Stimulated activated naive CD8-positive, alpha-beta T cell treated with anti-CD3 and anti-CD28 coated beads, Interleukin-15, Interleukin-2, amounts not matched to agents 100 ng/mL and 50 ng/mL, for 24 hours (primary cell): ENCODE measurements around the gene LBHD1.
A peak's percentile ranks its signal among the peaks of the same experiment; 100 is the strongest.
"Not testable (repeated sequence)": the region's sequence is repeated elsewhere in the genome, so short reads cannot be mapped to it uniquely, and the experiment has no call there.

Source experiments
- H3K27ac Mint-ChIP-seq: one replicate; pipeline ENCODE4 v1.8.0; 2021; ENCODE audit warnings: mild to moderate bottlenecking, mixed read lengths
- H3K27me3 Mint-ChIP-seq: one replicate; pipeline ENCODE4 v1.8.0; 2021; ENCODE audit warnings: mixed read lengths
- H3K36me3 Mint-ChIP-seq: one replicate; pipeline ENCODE4 v1.8.0; 2021; ENCODE audit warnings: low read depth, mixed read lengths
- H3K4me1 Mint-ChIP-seq: one replicate; pipeline ENCODE4 v1.8.0; 2021; ENCODE audit warnings: low read depth, mixed read lengths
- H3K4me3 Mint-ChIP-seq: one replicate; pipeline ENCODE4 v1.8.0; 2021; ENCODE audit warnings: mild to moderate bottlenecking, mixed read lengths
- H3K9me3 Mint-ChIP-seq: one replicate; pipeline ENCODE4 v1.8.0; 2021; ENCODE audit warnings: mixed read lengths

The LBHD1 gene

DNA sequence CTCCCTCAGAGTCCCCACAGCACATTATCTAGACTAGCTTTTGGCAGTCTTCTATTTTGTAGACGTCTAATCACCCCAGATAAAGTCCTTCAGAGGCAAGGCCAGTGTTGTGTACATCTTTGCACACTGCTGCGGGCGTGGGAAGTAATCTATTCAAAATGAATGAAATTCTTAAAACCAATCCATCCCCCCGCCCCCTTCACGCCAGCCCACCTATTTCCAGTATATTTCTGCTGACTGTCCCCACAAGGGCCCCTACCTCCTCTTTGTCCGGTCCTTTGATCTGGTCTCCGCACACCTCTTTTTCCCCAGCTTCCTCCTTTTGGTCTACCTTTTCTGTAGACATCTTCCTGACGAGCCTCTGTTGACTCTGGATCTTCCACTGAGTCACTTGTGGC, 34.8 kb upstream of the LBHD1 start:
- Mint-ChIP-seq H3K27me3 (no peaks in the 10 kb centered on the region), H3K4me3 (peak overlapping the region; percentile 55), H3K9me3 (no peaks in the 10 kb centered on the region), H3K36me3 (peaks cover 43% of the 10 kb centered on the region), H3K27ac (peak overlapping the region; percentile 11), H3K4me1 (peaks cover 50% of the 10 kb centered on the region)

DNA sequence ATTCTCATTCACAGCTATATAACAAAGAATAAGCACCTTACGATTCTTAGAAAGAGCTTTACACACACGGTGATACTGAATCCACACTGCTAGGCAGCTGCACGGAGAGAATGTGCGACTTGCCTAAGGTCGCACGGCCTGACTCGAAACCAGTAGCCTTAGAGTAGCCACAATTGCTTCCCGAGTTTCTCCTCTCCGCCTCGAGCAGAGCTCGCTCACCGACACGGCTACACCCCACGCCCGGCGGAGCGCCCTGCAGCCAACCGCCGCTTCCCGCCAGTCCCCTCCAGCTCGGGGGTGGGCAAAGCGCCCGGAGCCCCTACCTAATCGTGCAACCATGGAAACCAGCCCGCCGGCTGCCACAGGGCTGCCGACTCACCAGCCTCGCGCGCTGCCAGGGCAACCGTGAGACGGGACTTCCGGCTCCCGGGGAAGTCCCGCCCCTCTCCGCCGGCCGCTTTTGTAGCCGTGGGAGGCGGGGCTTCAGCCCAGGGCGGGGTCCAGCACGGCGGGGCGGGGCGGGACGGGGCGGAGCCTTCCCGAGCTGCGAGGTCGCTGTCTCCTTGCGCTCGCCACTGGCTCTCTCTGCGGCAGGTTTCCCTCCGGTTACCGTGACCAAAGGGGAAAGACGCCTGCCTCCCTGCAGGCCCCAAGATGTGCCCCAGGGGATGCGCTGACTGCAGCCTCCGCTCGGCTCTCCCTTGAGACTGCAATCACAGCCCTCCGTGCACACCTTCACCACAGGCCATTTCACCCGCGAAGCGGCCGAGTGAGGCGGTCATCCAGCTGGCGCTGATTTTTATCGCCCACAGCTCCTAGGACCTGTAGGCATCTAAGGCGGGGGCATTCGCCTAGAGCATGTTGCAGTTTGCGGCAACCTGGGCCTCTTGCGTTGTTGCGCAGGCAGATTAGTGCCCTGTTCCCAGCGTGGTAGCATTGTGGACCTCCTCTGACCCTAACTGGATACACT, 34.1 kb upstream of the LBHD1 start:
- Mint-ChIP-seq H3K27ac (peak overlapping the region; percentile 81), H3K36me3 (peaks cover 45% of the 10 kb centered on the region), H3K27me3 (no peaks in the 10 kb centered on the region), H3K4me1 (peaks cover 50% of the 10 kb centered on the region), H3K4me3 (peak overlapping the region; percentile 89), H3K9me3 (no peaks in the 10 kb centered on the region)

DNA sequence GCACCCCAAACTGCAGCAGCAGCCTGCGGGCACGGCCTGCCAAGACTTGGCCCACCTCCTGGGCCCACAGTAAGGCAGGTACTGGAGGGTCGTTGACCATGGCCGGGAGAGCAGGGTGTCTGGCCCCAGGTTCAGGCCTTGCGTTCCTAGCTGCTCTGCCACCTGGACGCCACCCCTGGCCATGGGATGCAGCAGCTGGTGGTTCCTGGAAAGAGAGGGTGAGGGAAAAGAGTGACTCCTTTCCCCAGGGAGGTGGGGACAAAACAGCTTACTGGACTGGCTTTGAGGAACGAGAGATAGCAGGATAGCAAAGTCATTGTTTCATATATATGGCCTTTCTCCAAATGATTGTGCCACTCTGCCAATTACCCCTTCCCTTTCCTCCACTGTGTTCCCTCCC, 33.3 kb upstream of the LBHD1 start:
- Mint-ChIP-seq H3K9me3 (no peaks in the 10 kb centered on the region), H3K27me3 (no peaks in the 10 kb centered on the region)

DNA sequence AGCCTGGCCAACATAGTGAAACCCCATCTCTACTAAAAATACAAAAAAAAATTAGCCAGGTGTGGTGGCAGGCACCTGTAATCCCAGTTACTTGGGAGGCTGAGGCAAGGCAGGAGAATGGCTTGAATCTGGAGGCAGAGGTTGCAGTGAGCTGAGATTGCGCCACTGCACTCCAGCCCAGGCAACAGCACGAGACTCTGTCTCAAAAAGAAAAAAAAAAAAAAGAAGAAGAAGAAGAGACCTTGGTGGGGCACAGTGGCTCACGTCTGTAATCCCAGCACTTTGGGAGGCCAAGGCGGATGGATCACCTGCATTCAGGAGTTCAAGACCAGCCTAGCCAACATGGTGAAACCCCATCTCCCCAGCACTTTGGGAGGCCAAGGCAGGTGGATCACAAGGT, 31.9 kb upstream of the LBHD1 start:
- H3K27me3 Mint-ChIP-seq, H3K27ac Mint-ChIP-seq, H3K4me3 Mint-ChIP-seq: not testable (repeated sequence)

More for the DNA sequence above, 33.3 kb upstream of the LBHD1 start:
- Mint-ChIP-seq H3K4me3 (peak overlapping the region; percentile 89), H3K4me1 (peaks cover 49% of the 10 kb centered on the region), H3K27ac (peak overlapping the region; percentile 81), H3K36me3 (peaks cover 43% of the 10 kb centered on the region)

DNA sequence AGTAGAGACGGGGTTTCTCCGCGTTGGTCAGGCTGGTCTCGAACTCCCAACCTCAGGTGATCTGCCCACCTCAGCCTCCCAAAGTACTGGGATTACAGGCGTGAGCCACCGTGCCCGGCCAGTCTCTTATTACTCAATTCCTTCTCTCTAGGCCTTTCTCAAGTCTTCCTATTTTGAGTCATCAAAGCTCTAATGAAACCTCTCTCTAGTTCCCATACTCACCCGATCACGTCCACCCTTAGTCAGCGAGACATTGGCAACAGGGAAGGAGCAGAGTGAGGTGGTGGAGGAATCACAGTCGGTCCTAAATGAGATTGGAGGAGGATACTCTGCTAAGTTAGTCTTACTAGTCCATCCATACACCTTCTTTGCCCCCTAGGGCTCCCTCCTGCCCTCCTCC, 30.2 kb upstream of the LBHD1 start:
- no peaks in the 10 kb centered on the region for H3K9me3 Mint-ChIP-seq
- peaks cover 20% of the 10 kb centered on the region for H3K4me1 Mint-ChIP-seq
- no peak overlapping the region for H3K27ac Mint-ChIP-seq
- no peaks in the 10 kb centered on the region for H3K27me3 Mint-ChIP-seq
- H3K36me3 Mint-ChIP-seq = peaks cover 31% of the 10 kb centered on the region
- H3K4me3 Mint-ChIP-seq = no peak overlapping the region

More for the DNA sequence above, 31.9 kb upstream of the LBHD1 start:
- not testable (repeated sequence) for H3K9me3 Mint-ChIP-seq
- peaks cover 36% of the 10 kb centered on the region for H3K4me1 Mint-ChIP-seq
- H3K36me3 Mint-ChIP-seq = peaks cover 37% of the 10 kb centered on the region

DNA sequence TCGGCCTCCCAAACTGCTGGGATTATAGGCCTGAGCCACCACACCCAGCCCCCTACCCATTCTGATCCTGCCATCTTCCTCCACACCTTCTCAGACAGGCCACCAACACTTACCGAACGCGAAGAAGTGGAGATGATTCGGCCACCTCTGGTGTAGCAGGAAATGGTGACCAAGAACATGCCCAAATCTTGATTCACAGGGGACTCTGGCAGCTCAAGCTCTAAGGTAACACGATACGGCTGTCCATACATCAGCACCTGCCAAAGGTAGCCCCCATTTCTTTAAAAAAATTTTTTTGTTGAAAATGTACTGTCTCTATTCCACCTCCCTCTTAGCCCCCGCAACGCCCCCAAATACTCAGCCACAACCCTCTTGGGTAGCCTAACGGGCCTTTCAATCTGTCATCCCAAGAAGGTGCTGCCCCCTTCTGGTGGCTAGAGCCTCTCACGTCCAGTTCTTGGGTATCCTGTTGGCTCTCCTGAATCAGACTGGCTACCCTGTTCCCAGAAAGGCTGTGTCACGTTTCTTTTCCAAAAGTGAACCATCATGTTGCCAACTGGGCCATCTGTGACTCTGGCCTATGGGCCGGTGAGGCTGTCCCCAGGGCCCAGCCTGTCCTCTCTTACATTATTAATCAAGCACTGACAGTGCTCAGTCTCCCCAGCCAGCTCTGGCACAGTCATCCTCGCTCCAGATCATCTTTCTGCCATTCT, 22.5 kb upstream of the LBHD1 start:
- Mint-ChIP-seq H3K4me1 (peaks cover 7% of the 10 kb centered on the region), H3K9me3 (no peaks in the 10 kb centered on the region), H3K27me3 (no peaks in the 10 kb centered on the region), H3K4me3 (no peak overlapping the region), H3K27ac (no peak overlapping the region), H3K36me3 (peaks cover 23% of the 10 kb centered on the region)

DNA sequence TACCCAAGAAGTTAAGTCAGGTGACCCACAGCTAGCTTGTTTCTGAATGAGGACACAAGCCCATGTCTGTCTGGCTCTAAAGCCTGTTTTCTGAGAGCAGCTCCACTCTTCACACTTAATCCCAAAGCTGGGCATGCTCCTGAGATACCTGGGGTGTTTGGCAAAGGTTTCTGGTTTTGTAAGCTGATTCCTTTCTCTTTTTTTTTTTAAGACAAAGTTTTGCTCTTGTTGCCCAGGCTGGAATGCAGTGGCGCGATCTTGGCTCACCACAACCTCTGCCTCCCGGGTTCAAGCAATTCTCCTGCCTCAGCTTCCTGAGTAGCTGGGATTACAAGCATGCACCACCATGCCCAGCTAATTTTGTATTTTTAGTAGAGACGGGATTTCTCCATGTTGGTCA, 21.6 kb upstream of the LBHD1 start:
- not testable (repeated sequence) for H3K4me3 Mint-ChIP-seq, H3K9me3 Mint-ChIP-seq, H3K4me1 Mint-ChIP-seq, H3K27ac Mint-ChIP-seq, H3K27me3 Mint-ChIP-seq
- H3K36me3 Mint-ChIP-seq = peaks cover 24% of the 10 kb centered on the region

DNA sequence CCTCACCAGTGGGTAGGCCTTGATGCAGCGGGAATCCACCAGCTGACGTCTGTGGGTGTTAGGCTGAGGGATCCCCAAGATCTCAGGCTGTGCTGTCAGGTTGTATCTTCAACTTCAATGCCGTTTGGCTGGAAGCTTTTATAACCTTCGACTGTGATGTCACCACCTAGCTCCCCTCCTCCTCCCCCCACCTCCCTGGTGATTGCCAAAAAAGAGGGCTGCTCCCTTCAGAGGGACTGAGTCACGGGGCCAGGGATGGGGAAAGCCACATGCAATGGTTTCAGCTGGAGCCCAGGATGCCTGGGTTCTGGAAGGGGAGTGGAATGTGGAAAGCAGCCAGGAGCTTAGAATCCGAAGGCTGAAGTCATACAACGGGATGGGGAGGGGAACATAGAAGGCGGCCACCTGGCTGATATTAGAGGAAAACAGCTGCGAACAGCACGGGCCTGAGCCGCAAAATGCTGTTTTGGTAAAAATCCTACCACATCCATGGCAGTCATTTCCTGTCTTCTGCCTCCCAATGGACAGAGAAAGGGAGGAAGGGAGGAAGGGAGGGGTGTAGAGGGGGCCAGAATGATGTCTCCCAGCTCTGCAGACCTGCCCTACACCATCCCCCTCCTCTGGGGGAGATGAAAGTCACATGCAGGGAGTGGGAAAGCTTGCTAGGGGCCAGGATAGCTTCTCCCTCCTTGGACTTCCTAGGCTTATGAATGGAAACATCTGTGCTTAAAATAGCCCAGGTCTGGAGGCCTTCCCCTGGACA, 17.5 kb upstream of the LBHD1 start, which contains the start of gene LRRN4CL:
TSS of gene LRRN4CL (minus strand) at position 110 of the 763 bp plus-strand sequence. CDS start 1,022 bp downstream, outside the sequence.
- Mint-ChIP-seq H3K4me3 (no peak within 1 kb of the TSS), H3K27ac (no peak within 1 kb of the TSS), H3K27me3 (peaks cover 9% of the 10 kb centered on the region), H3K36me3 (peaks cover 23% of the 10 kb centered on the region), H3K9me3 (no peaks in the 10 kb centered on the region), H3K4me1 (peaks cover 2% of the 10 kb centered on the region)

DNA sequence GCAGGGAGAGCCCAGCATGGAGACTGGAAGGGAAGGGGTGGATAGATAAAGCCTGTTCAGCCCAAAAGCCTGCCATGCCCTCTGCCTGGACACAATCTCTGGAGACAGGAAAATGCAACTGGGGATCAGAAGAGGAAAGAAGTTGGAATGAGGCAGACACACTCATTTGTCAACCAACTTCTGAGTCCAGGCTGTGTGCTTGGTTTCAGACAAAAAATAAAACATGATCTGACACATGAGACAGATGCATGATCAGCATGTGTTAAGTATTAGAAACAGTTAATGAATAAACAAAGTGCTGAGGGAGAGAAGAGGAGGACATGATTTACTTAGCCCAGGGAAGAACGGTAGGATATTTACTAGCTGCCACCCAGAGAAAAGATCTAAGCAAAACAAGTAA, 16.4 kb upstream of the LBHD1 start:
- no peak overlapping the region for H3K27ac Mint-ChIP-seq
- H3K36me3 Mint-ChIP-seq = peaks cover 23% of the 10 kb centered on the region
- H3K9me3 Mint-ChIP-seq = no peaks in the 10 kb centered on the region
- no peak overlapping the region for H3K4me3 Mint-ChIP-seq
- peaks cover 9% of the 10 kb centered on the region for H3K27me3 Mint-ChIP-seq
- H3K4me1 Mint-ChIP-seq = no peaks in the 10 kb centered on the region

DNA sequence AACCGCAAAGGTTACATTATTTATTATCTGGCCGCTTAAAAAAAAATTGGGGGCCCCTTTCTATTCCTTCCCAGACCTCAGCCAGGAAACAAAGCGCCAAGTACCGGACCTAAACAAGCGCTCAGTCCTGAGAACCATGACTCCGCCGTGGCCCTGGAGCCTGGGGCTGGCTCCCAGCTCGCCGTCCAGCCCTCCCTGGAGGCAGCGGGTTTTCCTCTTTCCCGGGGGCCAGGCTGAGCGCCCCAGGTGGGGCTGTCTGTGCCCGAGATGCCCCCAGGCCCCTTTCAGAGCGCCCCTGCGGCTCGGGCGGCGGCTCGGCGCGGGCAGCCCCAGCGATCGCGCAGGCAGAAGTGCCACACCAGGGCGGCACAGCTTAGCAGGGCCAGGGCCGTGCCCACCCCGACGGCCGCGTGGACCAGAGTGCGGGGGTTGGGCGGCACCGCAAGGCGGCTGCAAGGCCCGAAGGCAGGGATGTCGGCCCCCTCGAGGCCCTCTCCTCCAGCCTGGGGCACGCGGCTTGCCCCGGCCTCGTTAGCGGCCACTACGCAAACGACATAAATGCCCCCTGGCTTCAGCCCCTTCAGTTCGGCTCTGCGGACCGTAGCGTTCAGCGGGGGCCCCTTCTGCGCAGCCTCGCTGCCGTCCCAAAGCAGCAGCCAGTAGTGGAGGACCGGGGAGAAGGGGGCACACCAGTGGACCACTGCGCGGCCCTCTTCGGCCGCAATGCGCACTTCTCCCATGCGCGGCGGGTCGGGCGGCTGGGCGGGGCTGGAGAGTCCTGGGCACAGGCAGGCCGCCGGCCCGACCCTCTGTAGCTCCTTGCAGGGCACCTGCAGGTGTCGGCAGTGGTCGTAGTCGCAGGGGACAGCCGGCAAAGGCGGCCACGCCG, 15.7 kb upstream of the LBHD1 start:
- peaks cover 9% of the 10 kb centered on the region for H3K27me3 Mint-ChIP-seq
- no peaks in the 10 kb centered on the region for H3K4me1 Mint-ChIP-seq
- H3K27ac Mint-ChIP-seq = no peak overlapping the region
- no peak overlapping the region for H3K4me3 Mint-ChIP-seq
- peaks cover 20% of the 10 kb centered on the region for H3K36me3 Mint-ChIP-seq
- no peaks in the 10 kb centered on the region for H3K9me3 Mint-ChIP-seq

DNA sequence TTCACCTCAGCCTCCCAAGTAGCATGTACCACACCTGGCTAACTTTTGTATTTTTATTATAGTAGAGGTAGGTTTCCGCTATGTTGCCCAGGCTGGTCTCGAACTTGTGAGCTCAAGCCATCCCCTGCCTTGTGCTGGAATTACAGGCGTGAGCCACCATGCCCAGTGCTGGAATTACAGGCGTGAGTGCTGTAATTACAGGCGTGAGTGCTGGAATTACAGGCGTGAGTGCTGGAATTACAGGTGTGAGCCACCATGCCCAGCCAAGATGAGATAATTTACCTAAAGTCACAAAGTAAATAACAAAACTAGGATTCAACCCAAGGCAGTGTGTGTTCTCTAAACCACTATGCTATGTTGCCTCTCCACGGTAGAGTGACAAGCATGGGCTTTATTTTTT, 10.5 kb upstream of the LBHD1 start:
- Mint-ChIP-seq H3K27ac (no peak overlapping the region), H3K9me3 (no peaks in the 10 kb centered on the region), H3K27me3 (peaks cover 5% of the 10 kb centered on the region), H3K36me3 (peaks cover 6% of the 10 kb centered on the region), H3K4me1 (peaks cover 22% of the 10 kb centered on the region), H3K4me3 (no peak overlapping the region)

DNA sequence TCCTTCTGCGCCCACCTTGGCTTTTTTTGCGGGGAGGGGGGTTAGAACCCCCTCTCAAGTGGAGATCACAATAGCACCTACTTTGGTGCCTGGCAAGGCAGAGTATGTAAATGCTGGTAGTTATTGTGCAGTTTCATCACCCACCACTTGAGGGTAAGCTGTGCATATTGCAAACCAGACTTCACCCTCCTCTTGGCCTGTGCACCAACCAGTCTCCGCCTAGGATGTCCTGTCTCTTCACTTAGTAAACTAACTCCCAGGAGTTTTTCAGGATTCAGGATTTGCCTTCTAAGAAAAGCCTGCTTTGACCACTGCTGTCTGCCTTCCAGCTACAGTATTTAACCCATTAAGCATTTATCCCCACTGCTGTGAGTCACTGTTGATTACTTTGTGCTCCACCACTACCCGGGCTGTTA, 8.8 kb upstream of the LBHD1 start:
- H3K36me3 Mint-ChIP-seq = peaks cover 17% of the 10 kb centered on the region
- H3K27me3 Mint-ChIP-seq = no peaks in the 10 kb centered on the region
- H3K4me3 Mint-ChIP-seq = no peak overlapping the region
- peaks cover 29% of the 10 kb centered on the region for H3K4me1 Mint-ChIP-seq
- H3K9me3 Mint-ChIP-seq = no peaks in the 10 kb centered on the region
- H3K27ac Mint-ChIP-seq = peak overlapping the region; percentile 51

DNA sequence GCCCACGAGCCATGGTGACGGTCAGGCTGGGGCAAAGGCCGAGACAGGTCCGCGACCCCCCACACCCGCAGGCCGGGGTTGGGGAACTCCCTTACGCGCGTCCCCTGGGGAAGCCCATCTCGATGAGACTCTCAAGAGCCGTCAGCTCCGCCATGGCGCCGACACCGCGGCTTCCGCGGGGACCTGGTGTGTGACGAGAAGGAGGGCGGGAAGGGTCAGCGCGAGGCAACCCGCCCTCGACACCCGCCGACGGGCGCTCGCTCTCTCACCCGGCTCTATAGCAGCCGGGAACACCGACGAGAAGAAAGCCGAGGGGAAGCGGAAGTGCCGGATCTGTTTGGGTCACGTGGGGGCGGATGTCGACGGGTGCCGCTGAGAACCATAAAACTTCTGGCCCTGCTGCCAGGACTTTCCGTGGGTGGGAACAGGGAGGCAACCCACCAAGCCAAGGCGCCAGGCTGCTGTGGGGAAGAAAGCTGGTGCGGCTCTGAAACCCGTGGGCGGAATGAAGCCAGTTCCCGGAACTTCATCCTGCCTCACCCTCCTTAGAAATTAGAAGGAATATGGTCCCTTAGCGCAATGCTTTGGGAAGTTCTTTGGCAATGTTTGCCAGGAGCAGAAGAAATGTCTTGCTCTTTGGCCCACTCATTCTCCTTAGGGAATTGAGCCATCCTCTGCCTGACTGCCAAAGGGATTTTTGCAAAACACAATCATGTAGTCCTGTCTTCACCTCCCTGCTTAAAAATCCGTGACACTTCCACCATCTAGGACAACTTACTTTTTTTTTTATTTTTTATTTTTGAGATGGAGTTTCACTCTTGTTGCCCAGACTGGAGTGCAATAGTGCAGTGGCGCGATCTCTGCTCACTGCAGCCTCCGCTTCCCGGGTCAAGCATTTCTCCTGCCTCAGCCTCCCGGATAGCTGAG, 7.0 kb upstream of the LBHD1 start, which contains the start of gene UBXN1:
TSS of gene UBXN1 (minus strand) at position 304 of the 927 bp plus-strand sequence. CDS start at position 154, 150 bp downstream.
- Mint-ChIP-seq H3K9me3 (no peaks in the 10 kb centered on the region), H3K27ac (peak within 1 kb of the TSS; percentile 92), H3K4me1 (peaks cover 33% of the 10 kb centered on the region), H3K36me3 (peaks cover 25% of the 10 kb centered on the region), H3K27me3 (no peaks in the 10 kb centered on the region), H3K4me3 (peak within 1 kb of the TSS; percentile 88)
